Stimulated activated CD4-positive, alpha-beta T cell treated with anti-CD3 and anti-CD28 coated beads, TNF-alpha, amount 100 ng/mL, for 24 hours (primary cell): ENCODE results near the gene SOWAHA.

ENCODE experiments used
- DNase-seq, 3 experiments: peaks; one replicate each; pipeline ENCODE4 v3.0.0-alpha.2; 2020; ENCODE audit warnings: low read depth in 3 of 3

The SOWAHA gene

DNA sequence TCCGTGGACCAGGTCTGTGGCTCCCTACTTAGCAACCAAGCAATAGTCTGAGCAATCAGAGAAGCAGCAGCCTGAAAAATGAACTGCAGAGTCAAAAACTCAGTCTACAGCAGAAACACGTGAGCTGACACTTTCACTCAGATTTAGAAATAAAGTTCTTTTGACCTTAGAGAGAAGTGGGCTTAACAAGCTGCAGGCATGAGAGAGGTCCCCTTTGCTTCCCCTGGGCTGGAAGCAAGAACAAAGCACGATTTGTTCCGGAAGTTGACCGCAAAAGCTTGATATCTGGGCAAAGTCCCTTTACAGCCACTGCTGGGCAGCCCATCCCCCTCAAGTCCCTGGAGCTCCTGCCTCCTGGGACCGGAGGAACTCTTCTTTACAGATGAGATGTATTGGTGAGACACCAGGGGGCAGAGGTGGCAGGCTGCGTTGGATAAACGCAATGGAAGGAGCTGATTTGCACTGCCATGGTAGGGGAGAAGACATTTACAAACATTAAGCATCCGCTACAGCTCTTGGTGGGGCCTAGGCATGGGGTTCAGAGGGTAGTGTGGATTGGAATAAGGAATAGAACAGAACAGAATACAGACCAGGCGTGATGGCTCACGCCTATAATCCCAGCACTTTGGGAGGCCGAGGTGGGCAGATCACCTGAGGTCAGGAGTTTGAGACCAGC, 5.8 kb upstream of the SOWAHA start:
- no peak for DNase-seq

DNA sequence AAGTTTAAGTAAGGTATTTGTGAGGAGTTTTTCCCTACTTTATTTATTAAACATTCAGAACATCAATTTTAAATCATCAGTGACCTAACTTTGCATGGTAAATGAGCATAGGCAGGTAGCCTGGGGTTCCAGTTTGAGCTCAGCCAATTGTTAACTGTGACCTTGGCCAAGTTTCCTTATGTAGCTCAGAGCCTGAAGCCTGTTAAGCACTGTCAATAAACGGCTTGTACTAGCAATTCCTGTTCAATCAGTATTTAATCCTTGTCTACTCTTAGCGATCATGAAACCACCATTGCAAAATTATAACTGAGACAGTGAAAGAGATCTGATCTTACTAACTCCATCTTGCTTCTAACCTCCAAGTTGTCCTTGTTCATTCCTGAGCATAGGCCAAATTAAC, 4.7 kb upstream of the SOWAHA start:
- DNase-seq, result no peak

DNA sequence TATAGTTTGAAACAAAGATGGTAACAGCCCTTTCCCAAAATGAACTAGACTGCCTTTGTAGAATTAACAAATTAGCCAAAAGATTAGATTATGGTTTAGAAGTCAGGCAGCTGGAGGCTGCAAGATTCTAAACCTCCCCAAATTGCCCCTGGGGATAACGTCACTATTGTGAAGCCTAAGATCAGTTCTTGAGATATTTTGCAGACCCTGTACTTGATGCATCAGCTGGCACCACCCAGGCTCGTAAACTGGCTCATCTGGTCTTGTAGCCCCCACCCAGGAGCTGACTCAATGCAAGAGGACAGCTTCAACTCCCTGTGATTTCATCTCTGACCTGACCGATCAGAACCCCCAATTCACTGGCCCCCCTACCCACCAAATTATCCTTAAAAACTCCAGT, 4.2 kb upstream of the SOWAHA start:
- DNase-seq, result no peak

DNA sequence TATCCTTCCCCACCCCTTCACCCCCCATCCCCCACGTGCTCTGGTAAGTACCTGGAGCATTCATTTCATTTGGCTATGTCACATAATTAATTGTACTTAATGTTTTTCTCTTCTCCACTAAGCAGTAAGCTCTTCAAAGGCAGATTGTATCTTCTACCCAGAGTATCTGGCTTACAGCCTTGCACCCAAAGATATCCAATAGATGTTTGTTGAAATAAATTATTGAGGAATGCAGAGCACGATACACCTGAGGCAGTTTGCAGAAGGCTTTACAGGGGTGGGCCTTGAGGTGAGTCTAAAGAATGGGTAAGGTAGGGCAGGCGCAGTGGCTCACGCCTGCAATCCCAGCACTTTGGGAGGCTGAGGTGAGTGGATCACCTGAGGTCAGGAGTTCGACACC, 2.5 kb upstream of the SOWAHA start:
- no peak for DNase-seq

DNA sequence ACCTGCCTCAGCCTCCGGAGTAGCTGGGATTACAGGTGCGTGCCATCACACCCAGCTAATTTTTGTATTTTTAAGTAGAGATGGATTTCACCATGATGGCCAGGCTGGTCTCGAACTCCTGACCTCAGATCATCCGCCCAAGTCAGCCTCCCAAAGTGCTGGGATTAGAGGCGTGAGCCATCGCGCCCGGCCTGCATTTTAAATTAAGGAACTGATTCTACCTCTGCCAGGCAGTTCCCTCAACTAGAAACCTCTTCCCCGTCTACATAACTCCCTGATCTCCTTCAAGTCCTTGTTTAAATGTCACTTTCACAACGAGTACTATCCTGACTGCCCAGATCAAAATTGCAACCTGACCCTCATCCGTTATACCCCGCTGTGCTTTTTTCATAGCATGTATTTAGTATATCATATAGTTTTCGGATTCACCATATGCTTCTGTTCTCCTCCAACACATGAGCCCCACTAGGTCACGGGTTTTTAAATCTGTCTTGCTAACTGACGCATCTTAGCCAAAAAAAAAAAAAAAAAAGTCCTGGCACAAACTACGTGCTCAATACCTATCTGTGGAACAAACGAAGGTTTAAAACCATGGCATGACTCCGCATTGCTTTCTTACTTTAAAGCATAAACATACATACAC, 858 bp upstream of the SOWAHA start:
- DNase-seq, result no peak

DNA sequence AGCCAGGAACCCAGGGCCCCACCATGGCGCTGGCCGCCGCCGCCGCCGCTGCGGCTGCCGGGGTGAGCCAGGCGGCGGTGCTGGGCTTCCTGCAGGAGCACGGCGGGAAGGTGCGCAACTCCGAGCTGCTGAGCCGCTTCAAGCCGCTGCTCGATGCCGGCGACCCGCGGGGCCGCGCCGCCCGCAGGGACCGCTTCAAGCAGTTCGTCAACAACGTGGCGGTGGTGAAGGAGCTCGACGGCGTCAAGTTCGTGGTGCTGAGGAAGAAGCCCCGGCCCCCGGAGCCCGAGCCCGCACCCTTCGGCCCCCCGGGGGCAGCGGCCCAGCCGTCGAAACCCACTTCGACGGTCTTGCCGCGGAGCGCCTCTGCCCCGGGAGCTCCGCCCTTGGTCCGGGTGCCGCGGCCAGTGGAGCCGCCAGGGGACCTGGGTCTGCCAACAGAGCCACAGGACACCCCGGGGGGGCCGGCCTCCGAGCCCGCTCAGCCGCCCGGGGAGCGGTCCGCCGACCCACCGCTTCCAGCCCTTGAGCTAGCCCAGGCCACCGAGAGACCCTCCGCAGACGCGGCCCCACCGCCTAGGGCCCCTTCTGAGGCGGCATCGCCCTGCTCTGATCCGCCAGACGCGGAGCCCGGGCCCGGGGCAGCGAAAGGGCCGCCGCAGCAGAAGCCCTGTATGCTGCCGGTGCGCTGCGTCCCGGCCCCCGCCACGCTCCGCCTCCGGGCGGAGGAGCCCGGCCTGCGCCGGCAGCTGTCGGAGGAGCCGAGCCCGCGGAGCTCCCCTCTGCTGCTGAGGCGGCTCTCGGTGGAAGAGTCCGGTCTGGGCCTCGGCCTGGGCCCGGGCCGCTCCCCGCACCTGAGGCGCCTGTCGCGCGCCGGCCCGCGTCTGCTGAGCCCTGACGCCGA, 749 bp downstream of the SOWAHA start:
- DNase-seq, result peak in 1 of 3 experiments; percentile 27

DNA sequence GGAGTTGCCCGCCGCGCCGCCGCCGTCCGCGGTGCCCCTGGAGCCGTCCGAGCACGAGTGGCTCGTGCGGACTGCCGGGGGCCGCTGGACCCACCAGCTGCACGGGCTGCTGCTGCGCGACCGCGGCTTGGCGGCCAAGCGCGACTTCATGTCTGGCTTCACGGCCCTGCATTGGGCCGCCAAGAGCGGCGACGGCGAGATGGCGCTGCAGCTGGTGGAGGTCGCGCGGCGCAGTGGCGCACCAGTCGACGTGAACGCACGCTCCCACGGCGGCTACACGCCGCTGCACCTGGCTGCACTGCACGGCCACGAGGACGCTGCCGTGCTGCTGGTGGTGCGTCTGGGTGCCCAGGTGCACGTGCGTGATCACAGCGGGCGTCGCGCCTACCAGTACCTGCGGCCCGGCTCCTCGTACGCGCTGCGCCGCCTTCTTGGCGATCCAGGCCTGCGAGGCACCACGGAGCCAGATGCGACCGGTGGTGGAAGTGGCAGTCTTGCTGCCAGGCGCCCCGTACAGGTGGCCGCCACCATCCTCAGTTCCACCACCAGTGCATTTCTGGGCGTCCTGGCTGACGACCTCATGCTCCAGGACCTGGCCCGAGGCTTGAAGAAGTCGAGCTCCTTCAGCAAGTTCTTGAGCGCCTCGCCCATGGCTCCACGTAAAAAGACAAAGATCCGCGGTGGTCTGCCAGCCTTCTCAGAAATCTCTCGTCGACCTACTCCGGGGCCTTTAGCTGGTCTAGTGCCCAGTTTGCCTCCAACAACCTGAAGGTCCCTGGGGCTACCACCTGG, 1.6 kb downstream of the SOWAHA start:
- no peak for DNase-seq

DNA sequence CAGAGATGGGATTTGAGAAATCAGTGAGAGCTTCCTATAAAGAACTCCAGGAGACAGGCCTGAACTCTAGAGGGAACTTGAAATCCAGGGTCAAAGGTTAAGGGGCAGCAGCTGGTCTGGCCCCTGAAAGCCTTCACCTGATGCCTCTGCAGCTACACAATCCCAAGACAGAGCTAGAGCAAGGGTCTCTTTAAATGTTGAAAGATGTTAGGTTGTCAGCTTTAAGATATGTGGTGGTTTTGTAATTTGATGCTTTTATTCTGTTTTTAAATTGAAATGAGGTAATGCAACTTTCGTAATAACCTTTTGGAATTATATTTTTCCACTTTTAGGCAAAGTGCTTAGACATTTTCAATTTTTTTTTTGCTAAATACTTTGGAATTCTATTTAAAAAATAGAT, 2.4 kb downstream of the SOWAHA start:
- DNase-seq, result no peak

DNA sequence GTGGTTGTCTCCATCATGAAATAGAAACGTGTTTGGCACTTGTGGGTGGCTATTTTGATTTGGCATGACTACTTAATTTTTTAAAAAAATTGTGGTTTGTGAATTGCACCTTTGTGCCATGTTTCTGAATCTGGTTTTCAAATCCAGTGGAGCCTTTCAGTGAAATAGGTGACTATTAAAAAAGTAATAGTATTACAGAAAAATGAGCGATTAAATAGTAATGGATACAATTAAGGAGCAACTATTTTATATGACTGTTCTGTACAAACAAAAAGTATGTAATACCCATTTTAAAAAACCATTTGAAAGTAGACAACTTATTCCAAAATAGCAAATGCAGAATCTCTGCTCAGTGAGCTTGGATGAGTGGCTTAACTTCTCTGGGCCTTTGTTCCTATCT, 3.0 kb downstream of the SOWAHA start:
- no peak for DNase-seq

DNA sequence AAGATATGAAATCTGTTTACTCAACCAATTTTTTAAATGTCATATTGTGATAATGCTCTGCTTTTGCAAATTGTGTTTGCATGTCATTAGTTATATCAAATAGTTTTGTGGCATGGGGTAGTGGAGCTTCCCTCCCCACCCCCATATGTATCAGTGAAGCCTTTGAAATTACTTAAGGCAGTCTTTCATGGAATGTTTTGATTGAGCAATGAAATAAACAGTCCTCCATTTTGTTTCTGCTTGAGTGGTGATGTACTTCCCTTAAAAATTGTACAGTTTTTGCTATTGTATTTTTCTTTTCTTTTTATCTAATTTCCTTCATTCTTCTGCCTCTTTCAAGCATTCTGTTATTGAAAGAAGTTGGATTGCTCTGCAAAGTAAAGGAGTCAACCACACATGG, 3.5 kb downstream of the SOWAHA start:
- no peak for DNase-seq

DNA sequence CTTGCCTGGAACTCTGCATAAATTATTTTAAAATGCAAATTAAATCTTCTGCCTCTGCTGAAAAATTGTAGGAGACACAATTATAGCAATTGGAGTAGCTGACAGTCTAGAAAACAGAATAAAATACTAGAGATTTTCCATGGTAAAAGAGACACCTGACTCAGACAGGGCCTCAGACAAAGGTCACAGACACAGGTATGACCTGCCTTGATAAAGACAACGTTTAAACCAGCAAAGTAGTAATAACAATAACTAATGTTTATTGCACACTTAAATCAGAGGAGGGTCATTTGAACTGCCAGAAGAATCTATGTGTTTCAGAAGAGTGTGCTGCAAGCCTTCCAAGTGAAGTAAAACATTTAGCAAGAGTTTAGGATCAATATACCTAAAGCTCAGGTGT, 3.9 kb downstream of the SOWAHA start:
- DNase-seq, result no peak

DNA sequence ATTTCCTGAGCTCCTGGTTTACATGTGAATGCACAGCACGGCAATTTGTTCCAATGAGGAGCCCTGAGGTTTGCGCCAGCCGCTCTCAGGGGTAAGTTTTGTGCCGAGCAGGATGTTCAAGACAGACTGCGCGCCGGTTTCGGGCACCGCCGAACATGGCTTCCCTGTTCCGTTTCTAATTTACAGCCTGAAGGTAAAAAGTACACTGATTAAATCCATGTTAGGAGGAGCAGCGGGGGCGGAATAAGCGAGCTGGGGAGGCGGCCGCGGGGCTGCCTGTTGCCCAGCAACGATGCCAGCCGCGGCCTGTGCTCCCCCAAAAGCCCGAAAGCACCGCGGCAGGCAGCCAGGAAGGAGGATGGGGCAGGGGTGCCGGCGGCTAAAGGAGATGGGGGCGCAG, 6.4 kb downstream of the SOWAHA start:
- DNase-seq, result no peak

DNA sequence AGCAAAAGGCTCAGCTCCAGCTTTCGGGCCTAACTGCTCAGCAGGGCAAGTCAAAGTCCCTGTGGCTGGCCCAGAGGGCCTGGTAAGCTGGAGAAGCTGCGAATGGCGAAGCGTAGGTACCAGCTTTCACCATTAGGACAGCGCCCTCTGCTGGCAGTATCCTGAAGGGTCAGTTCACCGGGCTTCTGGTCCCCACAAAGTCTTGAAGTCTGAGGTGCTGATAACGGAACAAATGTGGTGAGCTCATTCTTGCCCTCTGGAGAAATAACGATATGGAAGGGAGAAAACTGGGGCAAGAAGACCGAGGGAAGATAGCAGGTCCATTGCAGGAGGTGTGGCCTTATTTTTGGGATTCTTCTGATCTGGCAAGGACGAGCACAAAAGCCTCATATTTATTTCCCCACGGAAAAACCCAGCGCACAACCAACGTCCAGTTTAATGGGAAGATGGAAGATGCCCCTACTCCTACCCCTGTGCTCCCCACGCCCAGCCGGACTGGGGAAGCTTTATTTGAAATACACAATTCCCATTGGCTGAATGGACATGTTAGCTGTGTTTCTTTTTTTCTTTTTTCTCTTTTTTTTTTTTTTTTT, 7.2 kb downstream of the SOWAHA start:
- DNase-seq, result peak; percentile 74 to 90 (median 85)

DNA sequence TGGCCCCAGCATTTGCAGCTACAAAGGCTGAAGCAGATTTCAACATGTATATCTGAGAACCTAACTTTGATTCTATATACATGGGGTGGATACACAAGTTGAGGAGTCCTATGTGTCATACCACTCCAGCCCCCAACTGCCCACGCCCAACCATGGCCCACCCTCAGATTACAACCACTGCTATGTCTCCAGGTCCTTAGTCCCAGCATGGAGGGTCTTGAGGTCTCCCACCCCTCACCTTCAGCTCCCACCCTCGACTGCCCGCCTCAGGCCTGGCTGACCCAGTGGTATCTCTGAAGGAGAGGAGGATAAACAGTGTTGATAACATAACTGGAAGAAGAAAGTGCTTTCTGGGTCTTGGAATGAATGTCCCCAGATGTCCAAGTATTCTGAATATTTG, 8.2 kb downstream of the SOWAHA start:
- DNase-seq, result no peak

DNA sequence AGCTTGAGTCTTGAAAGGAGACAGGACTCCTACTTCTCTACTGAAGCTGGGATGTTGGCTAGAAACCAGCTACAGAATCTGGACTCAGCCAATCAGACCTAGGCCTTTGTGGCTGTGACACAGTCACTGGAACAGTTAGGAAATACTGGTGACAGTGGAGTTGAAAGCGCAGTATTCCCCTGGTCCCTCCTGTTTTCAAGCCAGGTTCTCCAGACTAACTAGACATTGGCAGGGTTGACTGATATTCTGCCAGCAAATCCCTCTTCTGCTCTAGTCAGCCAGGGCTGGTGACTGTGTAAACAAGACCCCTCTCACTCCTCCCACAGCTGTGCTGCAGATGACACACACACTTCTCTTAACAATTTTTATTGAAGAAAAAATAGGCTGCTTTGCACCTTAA, 8.7 kb downstream of the SOWAHA start:
- DNase-seq, result no peak

DNA sequence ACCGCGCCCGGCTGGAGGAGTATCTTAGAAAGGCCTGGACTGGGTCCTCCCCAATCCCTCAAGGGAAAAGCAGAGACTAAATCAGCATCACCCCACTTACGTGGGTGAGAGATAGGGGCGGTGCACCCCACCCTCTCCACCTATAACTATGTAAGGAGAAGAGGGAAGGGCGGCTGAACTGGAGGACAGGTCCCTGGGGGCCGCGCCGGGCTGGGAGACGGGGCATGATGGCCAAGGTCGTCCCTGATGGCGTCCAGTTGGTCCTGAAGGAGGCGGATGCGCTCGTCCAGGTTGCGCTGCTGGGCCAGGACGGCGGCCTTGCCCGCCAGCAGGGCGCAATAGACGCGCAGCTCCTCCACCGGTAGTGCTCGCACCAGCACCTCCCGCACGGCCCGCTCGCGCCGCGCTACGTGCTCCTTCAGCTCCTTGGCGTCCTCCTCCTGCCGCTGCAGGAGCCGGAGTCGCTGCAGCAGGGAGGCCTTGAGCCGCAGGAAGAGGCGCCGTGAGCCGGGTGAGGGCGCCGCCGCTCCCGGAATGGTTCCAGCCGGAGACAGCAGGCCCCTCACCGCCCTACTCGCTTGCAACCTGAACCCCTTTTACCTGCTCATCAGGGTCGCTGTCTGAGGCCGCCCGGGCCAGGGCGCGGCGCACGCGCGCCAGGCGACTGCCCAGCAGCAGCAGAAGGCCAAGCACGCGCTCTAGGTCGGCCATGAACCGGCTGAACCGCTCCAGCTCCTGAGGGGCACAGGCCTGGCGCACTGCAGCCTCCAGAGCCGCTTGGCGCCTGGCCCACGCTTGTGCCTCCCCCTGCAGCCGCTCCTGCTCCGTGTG, 9.8 kb downstream of the SOWAHA start:
- DNase-seq, result peak in 1 of 3 experiments; percentile 33

DNA sequence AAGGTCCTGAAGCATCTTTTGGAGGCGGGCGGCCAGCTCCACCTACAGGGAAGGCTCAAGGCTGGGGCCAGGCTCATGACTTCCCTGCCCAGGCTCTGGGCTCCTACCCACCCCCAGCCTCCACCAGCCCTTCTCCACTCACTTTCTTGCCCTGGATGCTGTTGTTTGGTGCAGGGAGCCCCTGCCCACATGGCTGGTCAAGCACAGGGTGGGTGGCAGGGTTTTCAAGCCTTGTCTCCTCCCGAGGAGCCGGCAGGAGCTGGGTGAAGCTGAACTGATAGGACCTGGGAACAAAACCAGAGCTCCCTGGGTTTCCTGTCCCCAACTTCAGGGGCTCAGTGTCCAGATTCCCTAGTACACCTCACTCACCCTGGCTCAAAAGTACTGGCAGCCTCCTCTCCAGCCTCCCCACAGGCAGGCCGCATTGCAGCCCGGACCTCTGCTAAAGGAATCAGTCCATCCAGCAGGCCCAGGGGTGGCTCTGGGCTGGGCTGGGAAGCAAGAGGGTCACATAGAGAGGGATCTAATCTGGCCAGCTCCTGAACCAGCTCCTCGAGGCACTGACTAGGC, 10.5 kb downstream of the SOWAHA start:
- no peak for DNase-seq

DNA sequence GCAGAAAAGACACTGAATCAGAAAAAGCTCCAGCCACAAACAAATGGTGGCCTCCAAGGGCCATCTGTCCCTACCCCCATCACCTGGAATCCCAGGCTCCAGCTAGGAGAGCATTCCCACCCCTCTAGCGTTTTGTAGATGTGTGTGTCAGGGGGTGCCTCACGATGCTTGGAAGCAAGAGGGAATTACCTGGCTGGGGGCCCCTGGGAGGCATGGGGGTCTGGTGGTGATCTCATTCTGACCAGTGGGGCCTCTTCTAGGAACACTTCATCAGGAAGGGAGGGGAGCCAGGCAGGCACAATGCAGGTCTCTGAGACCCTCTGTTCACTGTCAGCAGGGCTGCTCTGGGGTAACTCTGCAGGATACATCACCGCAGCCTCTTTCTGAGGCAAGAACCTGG, 11.3 kb downstream of the SOWAHA start:
- no peak for DNase-seq

DNA sequence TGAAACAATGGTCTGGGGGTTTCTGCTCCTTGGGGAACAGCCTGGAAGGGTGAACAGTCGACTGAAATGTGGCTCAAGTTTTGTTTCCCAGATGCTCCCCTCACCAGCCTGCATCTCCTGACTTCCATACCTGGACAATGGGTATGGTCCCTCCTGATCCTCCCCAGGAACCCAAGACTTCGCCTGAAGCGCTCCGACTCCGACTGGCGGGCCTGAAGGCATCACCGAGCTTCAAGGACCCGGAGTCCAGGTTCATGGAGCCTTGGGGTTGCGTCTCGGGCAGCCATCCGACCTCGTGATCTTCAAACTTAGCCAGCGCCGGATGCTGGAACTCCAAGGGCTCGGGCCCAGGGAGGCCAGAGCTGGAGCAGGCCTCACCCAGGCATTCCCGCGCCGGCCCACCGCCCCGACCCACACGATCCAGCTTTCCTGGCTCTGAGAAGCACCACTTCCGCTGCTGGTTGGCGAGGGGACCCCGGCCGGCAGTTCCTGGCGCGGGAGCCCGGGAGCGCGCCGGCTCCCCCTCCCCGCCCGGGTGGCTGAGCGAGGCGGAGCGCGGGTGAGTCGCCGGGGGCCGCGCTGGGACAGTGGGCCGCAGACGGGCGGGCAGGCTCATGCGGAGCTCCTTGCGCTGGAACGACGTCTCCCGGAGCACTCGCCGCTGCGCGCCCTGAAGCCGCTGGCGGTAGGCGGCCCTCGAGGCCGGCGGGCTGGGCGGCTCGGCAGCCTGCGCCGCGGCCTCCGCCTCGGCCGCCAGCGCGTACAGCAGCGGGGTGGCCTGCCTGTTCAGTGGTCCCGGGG, 12.1 kb downstream of the SOWAHA start:
- DNase-seq, result peak in 1 of 3 experiments; percentile 16
